HG02981 (cell line): ENCODE data around the gene ZFX.

Experiments used
- ATAC-seq: cut with Tn5 transposase; IDR thresholded peaks from one replicate; pipeline ENCODE4 v1.9.1; 2021; ENCODE audit warnings: mild to moderate bottlenecking, moderate library complexity; ENCODE audit not compliant: unreplicated experiment

Gene ZFX

DNA sequence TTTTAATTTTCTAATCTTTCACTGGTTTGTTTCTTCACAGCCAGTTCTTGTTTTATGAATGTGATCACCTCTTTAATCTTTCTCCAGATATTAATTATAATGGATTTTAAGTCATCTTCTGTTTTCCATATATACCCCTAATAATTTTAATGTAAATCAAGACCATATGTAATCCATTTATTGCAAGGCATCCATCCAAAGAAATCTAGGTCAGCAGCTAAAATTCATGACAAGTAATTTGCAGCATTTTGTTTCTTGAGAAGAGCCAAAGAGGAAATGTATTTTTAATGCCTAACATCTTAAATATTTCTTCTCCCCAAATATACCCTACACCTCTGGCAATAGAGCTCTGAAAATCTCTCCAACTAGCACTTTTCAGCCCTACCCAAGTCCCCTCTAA is 83.3 kb downstream of the ZFX start:
- no peak for ATAC-seq

DNA sequence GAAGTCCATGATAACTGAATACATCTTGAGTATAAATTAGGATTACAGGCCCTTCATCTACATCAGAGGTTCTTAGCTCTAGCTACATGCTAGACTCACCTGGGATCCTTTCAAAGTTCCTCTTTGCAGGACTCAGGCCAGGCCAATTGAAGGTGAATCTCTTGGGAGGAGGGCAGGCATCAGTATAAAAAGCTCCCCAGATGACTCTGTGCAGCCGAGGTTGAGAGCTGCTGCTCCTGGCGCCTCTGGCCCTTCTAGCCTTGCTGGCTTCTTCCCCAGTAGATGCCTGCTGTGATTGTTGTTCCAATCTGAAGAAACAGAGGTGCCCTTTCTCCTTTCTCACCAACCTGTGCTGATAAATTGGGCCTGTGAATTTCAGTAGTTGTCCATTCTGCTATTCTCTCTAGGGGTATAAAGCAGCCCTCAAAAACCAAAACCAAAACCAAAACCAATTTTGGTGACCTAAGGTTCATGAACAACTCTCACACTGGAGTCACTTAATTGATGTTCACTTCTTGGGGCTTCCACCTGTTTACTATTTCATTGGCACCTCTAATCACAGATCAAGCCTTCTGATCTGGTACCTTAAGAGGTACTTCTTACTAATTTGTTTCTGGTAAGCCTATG is 85.7 kb downstream of the ZFX start:
- no peak for ATAC-seq

- ATAC-seq, result no peak
Measured at GRCh38 chrX:24241822-24242648, 92.5 kb downstream of the ZFX start.

- peak; percentile 83 for ATAC-seq
Measured at GRCh38 chrX:24242649-24243175, 93.2 kb downstream of the ZFX start.

DNA sequence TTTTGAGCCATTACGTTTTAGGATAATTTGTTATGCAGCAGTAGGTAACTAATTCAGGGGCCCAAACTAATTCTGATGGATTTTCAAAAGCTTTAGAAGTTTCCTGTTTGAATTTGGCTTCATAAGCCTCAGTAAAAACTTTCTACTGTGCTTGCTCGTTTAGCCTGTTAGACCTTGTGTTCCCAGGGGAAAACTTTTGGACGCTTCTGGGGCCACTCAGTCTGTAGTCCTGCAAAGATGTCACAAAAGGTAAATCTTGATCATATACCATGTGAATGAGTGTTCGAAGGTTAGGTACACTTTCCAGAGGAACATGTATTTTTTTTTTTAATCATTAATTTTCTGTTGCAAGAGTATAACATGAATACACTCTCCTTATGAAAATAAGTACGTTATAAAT is 93.7 kb downstream of the ZFX start:
- peak; percentile 21 for ATAC-seq

DNA sequence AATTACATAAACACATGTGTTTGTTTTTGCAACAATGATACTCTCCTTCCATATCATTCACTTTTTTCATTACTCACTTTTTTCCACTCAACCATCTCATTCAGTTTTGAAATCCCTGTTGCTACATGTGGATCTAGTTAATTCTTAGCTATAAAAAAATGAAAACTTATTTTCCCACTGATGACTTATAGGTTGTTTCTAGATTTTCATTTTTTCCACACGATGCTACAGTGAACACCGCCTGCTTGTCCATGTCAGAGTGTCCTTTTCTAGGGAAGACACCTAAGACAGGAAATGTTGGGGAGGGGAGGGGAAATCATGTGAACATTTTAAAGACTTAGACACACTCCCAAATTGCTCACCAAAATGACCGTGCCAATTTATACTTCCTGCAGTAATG is 94.2 kb downstream of the ZFX start:
- ATAC-seq, result no peak

DNA sequence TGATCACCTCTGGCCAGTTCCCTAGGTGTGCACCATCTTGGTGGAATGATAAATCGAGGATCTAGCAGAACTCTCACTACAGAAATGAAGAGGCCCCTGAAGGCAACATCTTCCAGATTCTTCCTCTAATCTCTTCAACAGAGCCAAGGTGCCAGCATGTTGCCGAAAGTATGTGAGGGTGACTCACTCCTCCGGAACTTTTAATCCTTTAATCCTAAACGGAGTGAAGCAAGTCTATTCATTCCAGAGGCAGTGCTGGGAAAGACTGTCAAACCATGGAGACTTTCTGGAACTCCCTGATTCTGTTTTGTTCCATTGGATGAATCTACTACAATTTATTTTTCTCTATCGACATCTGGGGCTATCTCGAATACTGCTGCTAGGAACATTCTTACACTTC is 95.7 kb downstream of the ZFX start:
- ATAC-seq, result no peak

GRCh38 chrX:24248042-24248441 is 98.5 kb downstream of the ZFX start:
- no peak for ATAC-seq

DNA sequence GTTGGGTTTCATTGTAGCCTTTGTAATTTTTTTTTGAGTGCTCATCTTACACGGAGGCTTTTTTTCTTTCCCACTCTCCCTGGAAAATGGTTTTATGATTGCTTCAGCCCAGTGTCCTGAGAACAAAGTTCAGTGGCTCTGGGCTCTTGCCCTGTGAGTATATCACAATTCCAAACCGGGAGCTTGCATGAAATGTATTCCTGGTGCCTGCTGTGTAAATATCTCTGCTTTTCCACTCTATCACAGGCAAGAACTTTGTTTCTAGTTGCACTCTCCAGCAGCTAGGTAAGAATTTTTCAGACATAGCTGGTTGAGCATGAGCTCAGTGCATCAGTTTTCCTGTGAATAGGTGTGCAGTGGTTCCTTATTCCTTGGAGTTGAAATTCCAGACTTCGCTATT is 103.5 kb downstream of the ZFX start:
- ATAC-seq, result no peak

- no peak for ATAC-seq
Measured at GRCh38 chrX:24253469-24253868, 103.9 kb downstream of the ZFX start.

DNA sequence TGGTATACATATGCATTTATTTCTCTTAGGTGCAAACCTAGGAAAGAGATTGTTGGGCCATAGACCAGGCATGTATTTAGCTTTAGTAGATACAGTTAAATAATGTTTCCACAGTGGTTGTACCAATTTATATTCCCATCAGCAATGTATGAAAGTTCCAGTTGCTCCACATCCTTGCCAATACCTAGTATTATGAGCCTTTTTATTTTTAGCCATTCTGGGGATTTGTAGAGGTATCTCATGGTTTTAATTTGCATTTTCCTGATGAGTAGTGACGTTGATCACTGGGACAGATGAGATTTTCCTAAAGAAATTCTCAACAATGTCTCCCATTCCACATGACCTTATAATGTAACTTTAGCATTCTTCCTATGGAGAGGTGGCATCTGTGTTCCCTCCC is 107.5 kb downstream of the ZFX start:
- no peak for ATAC-seq

DNA sequence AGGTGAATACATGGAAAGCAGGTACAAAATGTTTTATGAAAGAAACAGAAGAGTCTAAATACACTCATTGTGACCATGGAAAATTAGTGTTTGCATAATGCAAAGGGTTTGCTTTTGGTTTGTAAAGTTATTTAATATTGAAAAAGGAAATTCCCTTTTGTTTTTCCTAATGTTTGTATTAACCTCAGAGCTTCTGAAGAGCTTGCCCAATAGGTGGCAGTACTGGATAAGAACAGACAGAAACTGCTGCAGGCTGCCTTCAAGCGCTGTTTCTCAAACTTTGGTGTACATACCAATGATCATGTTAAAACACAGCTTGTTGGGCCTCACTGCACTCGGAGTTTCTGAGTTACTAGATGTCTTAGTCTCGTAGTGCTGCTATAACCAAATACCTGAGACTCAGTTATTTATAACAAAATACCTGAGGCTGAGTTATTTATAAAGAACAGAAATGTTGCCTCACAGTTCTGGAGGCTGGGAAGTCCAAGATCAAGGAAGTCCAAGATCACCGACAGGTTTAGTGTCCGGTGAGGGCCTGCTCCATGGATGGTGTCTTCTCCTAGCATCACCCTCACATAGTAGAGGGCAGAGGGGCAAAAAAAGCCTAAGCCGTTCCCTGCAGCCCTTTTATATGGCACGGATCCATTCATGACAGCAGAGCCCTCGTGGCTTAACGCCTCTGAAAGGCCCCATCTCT is 110.2 kb downstream of the ZFX start:
- no peak for ATAC-seq

DNA sequence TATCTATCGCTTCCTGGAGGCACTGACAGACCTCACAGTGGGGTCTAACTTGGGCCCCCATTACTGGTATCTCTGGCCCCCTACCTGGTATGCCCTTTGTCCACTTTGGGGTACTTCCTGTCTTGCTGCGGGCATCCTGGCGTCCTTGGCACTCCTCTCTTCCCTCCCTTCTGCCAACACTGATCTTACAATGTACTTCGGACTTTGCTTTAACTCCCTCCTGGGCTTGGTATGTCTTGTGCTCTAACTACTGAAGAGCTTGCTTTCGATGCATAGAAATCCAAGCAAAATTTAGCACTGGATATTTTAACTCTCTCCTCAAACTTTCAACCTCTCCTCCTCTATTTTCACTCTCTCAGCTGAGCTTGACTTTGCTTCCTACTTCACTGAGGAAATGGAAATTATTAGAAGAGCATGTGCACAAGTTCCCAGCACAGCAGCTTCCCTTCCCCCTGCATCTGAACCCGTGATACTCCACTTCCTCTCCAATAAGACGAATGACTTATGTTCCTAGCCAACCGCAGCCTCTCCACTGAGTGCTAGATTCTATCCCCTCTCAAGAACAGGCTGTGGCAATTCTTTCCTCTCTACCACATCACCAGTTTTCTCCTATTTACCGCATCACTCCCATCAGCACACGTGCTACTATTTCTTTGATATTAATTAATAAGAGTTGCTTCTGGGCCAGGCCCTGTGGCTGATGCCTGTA is 111.5 kb downstream of the ZFX start:
- no peak for ATAC-seq

DNA sequence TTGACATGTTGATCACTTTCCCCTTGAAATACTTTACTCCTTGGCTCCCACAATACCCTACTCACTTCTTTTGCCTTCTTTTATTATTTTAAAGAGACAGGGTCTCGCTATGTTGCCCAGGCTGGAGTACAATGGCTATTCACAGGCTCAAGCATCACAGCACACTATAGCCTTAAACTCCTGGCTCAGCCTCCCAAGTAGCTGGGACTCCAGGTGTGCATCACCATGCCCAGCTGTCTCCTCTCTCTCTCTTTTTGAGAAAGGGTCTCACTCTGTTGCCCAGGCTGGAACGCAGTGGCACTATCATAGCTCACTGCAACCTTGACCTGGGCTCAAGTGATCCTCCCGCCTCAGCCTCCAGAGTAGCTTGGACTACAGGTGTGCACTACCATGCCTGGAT is 112.8 kb downstream of the ZFX start:
- no peak for ATAC-seq

GRCh38 chrX:24264383-24264782 is 114.9 kb downstream of the ZFX start:
- ATAC-seq, result no peak
